GM23338 (cell line): ENCODE data around the gene SLAMF8. TPM values are rescaled to one million over a fixed set of nuclear protein-coding genes. Genes with fewer than 3 reads are reported as not detected.

Source experiments
- ATAC-seq: fragments of 200-7000 bp; cut with Tn5 transposase; 3 replicates; pipeline ENCODE4 v1.9.1; 2020
- DNase-seq: peaks from one replicate; pipeline ENCODE4 v3.0.0-alpha.2; 2015; ENCODE audit warnings: low spot score
- H2AFZ ChIP-seq: fragments of 200-600 bp; sonication (generic); 2 replicates; pipeline ENCODE4 v1.8.0; 2016; ENCODE audit warnings: antibody characterized with exemption, mild to moderate bottlenecking, moderate library complexity
- H3F3A ChIP-seq: fragments of 200-600 bp; sonication (generic); replicated peaks from 2 replicates; pipeline ENCODE4 v1.8.0; 2017; ENCODE audit warnings: antibody characterized with exemption, mixed run types, low read depth
- H3K27ac ChIP-seq: fragments of 200-600 bp; sonication (generic); 2 replicates; pipeline ENCODE4 v1.6.1; 2016; ENCODE audit warnings: low read depth
- H3K27me3 ChIP-seq: fragments of 200-600 bp; sonication (generic); 2 replicates; pipeline ENCODE4 v1.8.0; 2016; ENCODE audit warnings: mild to moderate bottlenecking, mixed run types, moderate library complexity; ENCODE audit not compliant: insufficient read depth
- H3K36me3 ChIP-seq: fragments of 200-600 bp; sonication (generic); 2 replicates; pipeline ENCODE4 v1.8.0; 2016; ENCODE audit warnings: mild to moderate bottlenecking; ENCODE audit not compliant: insufficient read depth
- H3K4me1 ChIP-seq: fragments of 200-600 bp; sonication (generic); 2 replicates; pipeline ENCODE4 v1.8.0; 2016; ENCODE audit warnings: mild to moderate bottlenecking, moderate library complexity; ENCODE audit not compliant: insufficient read depth
- H3K4me2 ChIP-seq: fragments of 200-600 bp; sonication (generic); 2 replicates; pipeline ENCODE4 v1.7.1; 2017; ENCODE audit warnings: mixed run types
- H3K4me3 ChIP-seq: fragments of 200-600 bp; sonication (generic); 2 replicates; pipeline ENCODE4 v1.6.1; 2016; ENCODE audit warnings: mixed run types
- H3K79me2 ChIP-seq: fragments of 200-600 bp; sonication (generic); replicated peaks from 2 replicates; pipeline ENCODE4 v1.8.0; 2017; ENCODE audit warnings: mild to moderate bottlenecking; ENCODE audit not compliant: insufficient read depth
- H3K9me2 ChIP-seq: fragments of 200-600 bp; sonication (generic); 2 replicates; pipeline ENCODE4 v1.8.0; 2017; ENCODE audit not compliant: insufficient read depth
- H4K20me1 ChIP-seq: fragments of 200-600 bp; sonication (generic); replicated peaks from 2 replicates; pipeline ENCODE4 v1.8.0; 2017; ENCODE audit warnings: mild to moderate bottlenecking; ENCODE audit not compliant: insufficient read depth
- H3K27ac Mint-ChIP-seq: 2 replicates; pipeline ENCODE4 v1.8.0; 2020; ENCODE audit warnings: inconsistent platforms, mild to moderate bottlenecking, moderate library complexity, mixed read lengths
- H3K27me3 Mint-ChIP-seq: 3 replicates; pipeline ENCODE4 v1.8.0; 2022; ENCODE audit warnings: low read depth, mild to moderate bottlenecking, moderate library complexity, mixed read lengths, inconsistent platforms; ENCODE audit not compliant: insufficient read depth, poor library complexity
- H3K36me3 Mint-ChIP-seq: 3 replicates; pipeline ENCODE4 v1.8.0; 2021; ENCODE audit warnings: low read depth, mild to moderate bottlenecking, inconsistent platforms, moderate library complexity, mixed read lengths
- H3K4me1 Mint-ChIP-seq: 3 replicates; pipeline ENCODE4 v1.8.0; 2020; ENCODE audit warnings: mild to moderate bottlenecking, inconsistent platforms, mixed read lengths
- H3K4me3 Mint-ChIP-seq: 3 replicates; pipeline ENCODE4 v1.8.0; 2021; ENCODE audit warnings: moderate library complexity, mild to moderate bottlenecking, inconsistent platforms, mixed read lengths
- H3K9me3 Mint-ChIP-seq: 3 replicates; pipeline ENCODE4 v1.8.0; 2020; ENCODE audit warnings: moderate library complexity, mild to moderate bottlenecking, inconsistent platforms, mixed read lengths
- CREB1 ChIP-seq: fragments of 250-450 bp; sonication (Bioruptor Pico); IDR thresholded peaks from 2 replicates; pipeline ENCODE4 v1.5.0; 2020; ENCODE audit warnings: low read depth, mild to moderate bottlenecking, moderate library complexity
- CTCF ChIP-seq, 2 experiments: fragments of 200-600 bp in 1 of 2; sonication (generic) in 1 of 2; conservative IDR thresholded peaks; 2 replicates each; pipeline versions ENCODE4 v1.5.1 to v1.6.1; 2016 to 2017; ENCODE audit warnings: antibody characterized with exemption in 2 of 2, low read depth in 2 of 2, mild to moderate bottlenecking in 2 of 2, moderate library complexity in 1 of 2
- JUNB ChIP-seq: IDR thresholded peaks from one replicate; pipeline ENCODE4 v1.6.1; 2016; ENCODE audit warnings: antibody characterized with exemption; ENCODE audit not compliant: unreplicated experiment
- NANOG ChIP-seq: IDR thresholded peaks from 2 replicates; pipeline ENCODE4 v1.6.1; 2016; ENCODE audit warnings: antibody characterized with exemption, borderline replicate concordance
- STAT1 ChIP-seq: IDR thresholded peaks from one replicate; pipeline ENCODE4 v1.6.1; 2016; ENCODE audit warnings: antibody characterized with exemption; ENCODE audit not compliant: unreplicated experiment
- ZNF114 ChIP-seq: fragments of 250-450 bp; sonication (Bioruptor Pico); IDR thresholded peaks from 2 replicates; pipeline ENCODE4 v1.5.0; 2020; ENCODE audit warnings: mild to moderate bottlenecking, moderate library complexity
- ZNF331 ChIP-seq: fragments of 250-450 bp; sonication (Bioruptor Pico); IDR thresholded peaks from 2 replicates; pipeline ENCODE4 v1.5.0; 2020; ENCODE audit warnings: low read depth, mild to moderate bottlenecking, moderate library complexity
- ZNF462 ChIP-seq: fragments of 250-450 bp; sonication (Bioruptor Pico); IDR thresholded peaks from 2 replicates; pipeline ENCODE4 v1.5.0; 2020; ENCODE audit warnings: mild to moderate bottlenecking, moderate library complexity
- polyA plus RNA-seq: library from polyadenylated mRNA; unstranded; fragments of >200 nt; fragmentation: Nextera tagmentation; extraction: Ambion mirVana; gene quantifications from 2 replicates; pipeline ENCODE4 v1.2.1, GENCODE V29; 2016
- total RNA-seq: library from RNA; depleted of rRNA; stranded (reverse); fragments of >200 nt; shearing (Covaris generic); gene quantifications from 2 replicates; pipeline ENCODE4 v1.2.3, GENCODE V29; 2014

SLAMF8 gene
- total and polyA plus RNA-seq, 2 experiments from 2014 or later = not detected

DNA sequence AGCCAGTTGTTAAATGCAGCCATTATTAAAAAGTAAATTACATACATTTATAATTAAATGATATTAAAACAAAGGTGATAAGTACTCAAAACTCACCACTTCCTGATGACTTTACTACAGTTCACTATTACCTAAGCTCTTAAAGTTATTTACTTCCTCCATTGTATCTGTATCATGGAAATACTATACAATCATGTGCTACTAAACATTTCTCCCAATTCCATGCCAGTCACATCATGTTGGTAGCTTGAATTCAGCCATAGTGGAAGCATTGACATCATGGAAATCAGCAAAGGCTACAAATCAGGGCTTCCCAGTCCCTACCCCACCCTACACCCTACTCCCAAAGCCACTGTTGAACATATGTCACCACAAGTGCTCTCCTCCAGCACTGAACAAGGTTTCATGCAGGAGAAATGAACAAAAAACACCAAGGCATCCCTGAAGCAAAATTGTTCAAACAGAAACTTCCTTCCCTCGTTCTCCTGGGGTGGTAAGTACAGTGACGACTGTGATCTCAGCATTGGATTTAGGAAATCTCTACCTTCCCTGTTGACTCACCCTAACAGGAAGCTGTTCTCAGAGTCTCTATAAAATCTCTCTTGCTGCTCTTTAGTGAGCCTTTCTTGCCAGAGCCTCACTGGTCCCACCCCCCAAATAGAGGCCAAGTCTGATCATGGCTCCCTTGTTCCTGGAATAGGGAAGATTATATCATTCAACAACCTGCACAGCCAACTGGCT is 23.1 kb downstream of the SLAMF8 start (continued):
- TF ChIP-seq STAT1 (no peak), ZNF331 (CRISPR knock-in tag) (no peak), ZNF114 (CRISPR knock-in tag) (no peak), ZNF462 (CRISPR knock-in tag) (no peak), NANOG (no peak), JUNB (no peak)

- Histone ChIP-seq H2AFZ (no peak overlapping the region), H3K36me3 (no peaks in the 10 kb centered on the region), H3K27me3 (peaks cover 42% of the 10 kb centered on the region), H3K9me2 (no peaks in the 10 kb centered on the region), H3K4me2 (no peak overlapping the region), H3K4me1 (peaks cover 6% of the 10 kb centered on the region), H3F3A (0 out of 2 replicates have a peak, but pooled peaks cover 2% of the 10 kb centered on the region), H3K79me2 (no peaks in the 10 kb centered on the region), H3K4me3 (no peak overlapping the region), H4K20me1 (no peaks in the 10 kb centered on the region), H3K27ac (no peak overlapping the region)
- Mint-ChIP-seq H3K4me3 (no peak overlapping the region), H3K27me3 (peaks cover 18% of the 10 kb centered on the region), H3K36me3 (no peaks in the 10 kb centered on the region; the same call in 2 of the 3 replicates), H3K27ac (no peak overlapping the region), H3K9me3 (no peaks in the 10 kb centered on the region), H3K4me1 (peaks cover 9% of the 10 kb centered on the region)
- ATAC-seq (no peak), DNase-seq (peak; percentile 52)
- peak; percentile 55 to 65 for TF ChIP-seq CTCF (conservative IDR thresholded peaks at IDR 0.05; ENCODE audit: low read depth in 2 of 2)
- TF ChIP-seq CREB1 (CRISPR knock-in tag) = no peak
Observed at GRCh38 chr1:159851407-159851806, 24.7 kb downstream of the SLAMF8 start.
